Activated CD4-positive, alpha-beta T cell treated with anti-CD3 and anti-CD28 coated beads, Interleukin-2, amount 50 U/mL, for 24 hours (primary cell): ENCODE measurements around the gene BCL7A.
"Not testable (repeated sequence)": the region's sequence is repeated elsewhere in the genome, so short reads cannot be mapped to it uniquely, and the experiment has no call there.

Experiments
- DNase-seq, 2 donors: peaks; one replicate each; pipeline ENCODE4 v3.0.0-alpha.2; 2020; ENCODE audit warnings: low read depth in 1 of 2, low spot score in 1 of 2

The BCL7A gene

GRCh38 chr12:122024132-122024785 lies 2.6 kb downstream of the BCL7A start:
- DNase-seq, result no peak

GRCh38 chr12:122026706-122027333 lies 5.1 kb downstream of the BCL7A start:
- no peak for DNase-seq

- no peak for DNase-seq
These were observed 6.7 kb downstream of the BCL7A start for GRCh38 chr12:122028165-122028904.

GRCh38 chr12:122028905-122029560 lies 7.3 kb downstream of the BCL7A start:
- DNase-seq, result no peak

GRCh38 chr12:122029620-122030423 lies 8.1 kb downstream of the BCL7A start:
- no peak for DNase-seq

- DNase-seq, result no peak
These were observed 8.8 kb downstream of the BCL7A start for GRCh38 chr12:122030424-122031035.

- DNase-seq, result peak; percentile 31 to 46
These were observed 9.9 kb downstream of the BCL7A start for GRCh38 chr12:122031342-122032216.

GRCh38 chr12:122032580-122032979 lies 10.9 kb downstream of the BCL7A start:
- DNase-seq, result no peak

GRCh38 chr12:122035292-122035691 lies 13.6 kb downstream of the BCL7A start:
- DNase-seq, result no peak

- DNase-seq, result no peak
These were observed 14.5 kb downstream of the BCL7A start for GRCh38 chr12:122036153-122036552.

GRCh38 chr12:122040579-122041386 lies 19.1 kb downstream of the BCL7A start:
- no peak for DNase-seq

GRCh38 chr12:122041458-122041857 lies 19.8 kb downstream of the BCL7A start:
- not testable (repeated sequence) for DNase-seq

- DNase-seq, result no peak
These were observed 21.2 kb downstream of the BCL7A start for GRCh38 chr12:122042910-122043309.

GRCh38 chr12:122043476-122043875 lies 21.8 kb downstream of the BCL7A start:
- DNase-seq, result no peak

- no peak for DNase-seq
These were observed 23.6 kb downstream of the BCL7A start for GRCh38 chr12:122045262-122045661.

GRCh38 chr12:122046145-122046544 lies 24.5 kb downstream of the BCL7A start:
- no peak for DNase-seq

GRCh38 chr12:122048151-122048550 lies 26.5 kb downstream of the BCL7A start:
- no peak for DNase-seq

- DNase-seq, result no peak
These were observed 28.1 kb downstream of the BCL7A start for GRCh38 chr12:122049827-122050226.

- DNase-seq, result no peak
These were observed 29.0 kb downstream of the BCL7A start for GRCh38 chr12:122050706-122051105.
